Heart left ventricle (tissue), 16 donors: ENCODE results near the gene NUP188. TPM values are rescaled to one million over a fixed set of nuclear protein-coding genes. Genes with fewer than 3 reads are reported as not detected.
"Not testable (repeated sequence)": the region's sequence is repeated elsewhere in the genome, so short reads cannot be mapped to it uniquely, and the experiment has no call there.

Experiments used
- ATAC-seq, 4 donors: fragments of 200-7000 bp; cut with Tn5 transposase; one replicate each; pipeline ENCODE4 v1.9.1; 2020 to 2022; ENCODE audit warnings: moderate library complexity in 4 of 4, mild to moderate bottlenecking in 3 of 4, moderate number of reproducible peaks in 1 of 4
- DNase-seq, 5 donors: peaks; one replicate each; pipeline ENCODE4 v3.0.0-alpha.2; 2020
- H3K27ac ChIP-seq, 12 donors: fragments of 200-600 bp; sonication (generic) in 4 of 12; one replicate each; pipeline versions ENCODE4 v1.5.0 to v1.8.0; 2016 to 2022; ENCODE audit warnings: mild to moderate bottlenecking in 2 of 12
- H3K27me3 ChIP-seq, 9 donors: fragments of 200-600 bp; sonication (generic) in 2 of 9; one replicate each; pipeline versions ENCODE4 v1.5.1 to v1.8.0; 2016 to 2022; ENCODE audit warnings: mild to moderate bottlenecking in 3 of 9
- H3K36me3 ChIP-seq, 9 donors: fragments of 200-600 bp; sonication (generic) in 2 of 9; one replicate each; pipeline versions ENCODE4 v1.5.0 to v1.8.0; 2018 to 2022; ENCODE audit warnings: mild to moderate bottlenecking in 2 of 9
- H3K4me1 ChIP-seq, 12 donors: fragments of 200-600 bp; sonication (generic) in 4 of 12; one replicate each; pipeline versions ENCODE4 v1.5.0 to v1.8.0; 2016 to 2022; ENCODE audit warnings: mild to moderate bottlenecking in 3 of 12
- H3K4me3 ChIP-seq, 12 donors: fragments of 200-600 bp; sonication (generic) in 4 of 12; one replicate each; pipeline versions ENCODE4 v1.5.0 to v1.8.0; 2017 to 2022; ENCODE audit warnings: mild to moderate bottlenecking in 9 of 12, moderate library complexity in 4 of 12
- H3K9me3 ChIP-seq, 12 donors: fragments of 200-600 bp; sonication (generic) in 4 of 12; one replicate each; pipeline versions ENCODE4 v1.5.0 to v1.8.0; 2016 to 2022; ENCODE audit warnings: mild to moderate bottlenecking in 1 of 12
- CTCF ChIP-seq, 12 donors: fragments of 200-600 bp; sonication (generic) in 4 of 12; IDR thresholded peaks; one replicate each; pipeline versions ENCODE4 v1.5.0 to v1.8.0; 2018 to 2022; ENCODE audit warnings: antibody characterized with exemption in 12 of 12, mild to moderate bottlenecking in 5 of 12
- POLR2A ChIP-seq, 2 donors: fragments of 450-650 bp; IDR thresholded peaks; one replicate each; pipeline ENCODE4 v1.6.1; 2017; ENCODE audit warnings: antibody characterized with exemption in 2 of 2, mild to moderate bottlenecking in 2 of 2, moderate library complexity in 2 of 2
- WGBS, 4 donors: extraction: QIAGEN DNeasy Blood & Tissue Kit in 2 of 4; methylation state at CpG; one replicate each; pipeline versions ENCODE4 v1.1.5 to v1.1.7; 2013 to 2018; 5-methylcytosine and 5-hydroxymethylcytosine counted together
- intact Hi-C, 10 donors: fragments of 100-400 bp; cut with DNase I; formaldehyde crosslinking; loops; one replicate each; pipeline versions ENCODE4 v1.11.1 to v1.14.2; 2022
- polyA plus RNA-seq, 2 donors: library from polyadenylated mRNA; stranded (reverse); fragments of 200-250 nt; gene quantifications; one replicate each; pipeline ENCODE4 v1.2.3, GENCODE V29; 2013
- total RNA-seq, 9 donors: library from RNA; depleted of rRNA in 2 of 9; stranded (reverse); fragments of >200 nt in 2 of 9; fragmentation: NEBNext Ultra II Directional in 3 of 9; extraction: Animal tissue kit (Norgen Biotek cat#: 25700) in 3 of 9; gene quantifications; one replicate each; pipeline versions ENCODE4 v1.1.0 to v1.2.4, GENCODE V29; 2016 to 2023
- donor health status: ischemic (EF 13 %, LVEDD 7.1; RV severe dilation, severe dysfunction).
- donor health status: healthy with polysubstance abuse.
- donor health status: DM: no; HTN: yes; CAD: no.
- donor health status: DM: no; HTN: no; CAD: no.
- donor health status: ischemic (EF 25% LVEDD 6.9; RV normal size, moderate dysfunction).
- donor health status: ischemic (EF 25% LVEDD 5.7; RV mildly dilated, moderate dysfunction).
- donor health status: healthy.
- donor health status: DM: yes; HTN: yes; CAD: no.
- donor health status: ischemic (EF 35%, LVEDD 5.7; RV mildly dilated, moderate dysfunction).
- donor health status: nonischemic (EF 11% LVEDD 7.7; RV severe dilation, severe dysfunction).
- donor health status: DM: yes; HTN: yes; CAD: no.
- donor health status: PGD.
- donor health status: ischemic (EF 29% LVEDD 5.4; RV normal size, mild dysfunction).
- donor health status: nonischemic (EF 23%, LVEDD 6.1; RV moderate dilation, normal function).

The NUP188 gene
- total and polyA plus RNA-seq, 11 donors, result 10.6 to 35.1 (median 22.6) TPM

GRCh38 chr9:128999581-129000206 lies 52.2 kb downstream of the NUP188 start:
- Histone ChIP-seq H3K4me3 (no peak overlapping the region), H3K27me3 (no peaks in the 10 kb centered on the region), H3K9me3 (no peaks in the 10 kb centered on the region), H3K4me1 (peaks cover 0 to 4% (median 0%) of the 10 kb centered on the region in 12 donors), H3K36me3 (peaks cover 0 to 96% (median 93%) of the 10 kb centered on the region in 9 donors), H3K27ac (no peak overlapping the region)
- 83 to 94% (median 88%) methylated on average over 10 to 13 of the region's 13 CpGs for WGBS, 4 donors
- DNase-seq (peak in 1 of 5 donors; percentile 33), ATAC-seq (no peak)
- intact Hi-C loops, result loop anchor here in 3 of 10 donors (10.0 kb wide), 1 partner anchor 145 kb away; no protein-coding TSS in a partner anchor
- TF ChIP-seq POLR2A (IDR thresholded peaks at IDR 0.05) (no peak), CTCF (IDR thresholded peaks at IDR 0.05) (no peak)

DNA sequence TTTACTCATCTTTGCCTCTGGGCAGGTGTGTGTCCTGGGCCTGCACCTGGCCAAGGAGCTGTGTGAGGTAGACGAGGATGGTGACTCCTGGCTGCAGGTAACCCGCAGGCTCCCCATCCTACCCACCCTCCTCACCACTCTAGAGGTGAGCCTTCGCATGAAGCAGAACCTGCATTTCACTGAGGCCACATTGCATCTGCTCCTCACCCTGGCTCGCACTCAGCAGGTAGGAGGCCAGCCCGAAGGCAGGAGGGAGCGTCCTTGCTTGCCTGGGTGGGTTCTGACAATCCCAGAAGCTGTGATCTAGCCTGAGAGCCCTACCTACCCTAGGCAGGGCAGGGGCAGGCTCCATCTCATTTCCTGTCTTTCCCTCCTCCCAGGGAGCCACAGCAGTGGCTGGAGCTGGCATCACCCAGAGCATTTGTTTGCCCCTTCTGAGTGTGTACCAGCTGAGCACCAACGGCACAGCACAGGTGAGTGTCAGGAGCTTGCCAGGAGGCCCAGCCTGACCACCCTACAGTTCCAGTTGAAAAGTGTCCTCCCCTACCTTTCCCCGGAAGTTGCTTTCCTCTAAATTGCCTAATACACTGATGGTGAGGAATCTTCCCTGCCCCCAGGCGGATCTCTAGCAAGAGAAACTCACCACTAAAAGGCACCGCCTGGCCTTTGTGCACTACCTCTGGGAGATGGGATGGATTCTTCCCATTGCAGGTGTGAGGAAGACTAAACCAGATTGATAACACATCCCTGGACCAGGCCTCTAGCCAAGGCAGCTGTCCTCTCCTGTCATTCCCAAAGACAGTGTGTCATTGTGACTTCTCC lies 54.2 kb downstream of the NUP188 start:
- DNase-seq, result peak in 1 of 5 donors; percentile 41
- no peak overlapping the region for H3K4me3 ChIP-seq
- H3K27ac ChIP-seq, result no peak overlapping the region
- TF ChIP-seq CTCF (IDR thresholded peaks at IDR 0.05) (no peak), POLR2A (IDR thresholded peaks at IDR 0.05) (no peak)
- peaks cover 0 to 8% (median 6%) of the 10 kb centered on the region in 12 donors for H3K4me1 ChIP-seq
- H3K36me3 ChIP-seq, result peaks cover 0 to 96% (median 90%) of the 10 kb centered on the region in 9 donors
- WGBS, 4 donors, result 96 to 98% (median 97%) methylated on average over 8 to 10 of the region's 10 CpGs
- no peaks in the 10 kb centered on the region for H3K27me3 ChIP-seq
- intact Hi-C loops, result loop anchor here in 3 of 10 donors (10.0 kb wide), 1 partner anchor 147 kb away; no protein-coding TSS in a partner anchor
- no peaks in the 10 kb centered on the region for H3K9me3 ChIP-seq
- no peak for ATAC-seq

GRCh38 chr9:129002992-129003391 lies 55.5 kb downstream of the NUP188 start:
- H3K27me3 ChIP-seq, result no peaks in the 10 kb centered on the region
- H3K36me3 ChIP-seq, result peaks cover 0 to 95% (median 83%) of the 10 kb centered on the region in 9 donors
- no peak overlapping the region for H3K27ac ChIP-seq
- H3K4me3 ChIP-seq, result no peak overlapping the region
- TF ChIP-seq POLR2A (IDR thresholded peaks at IDR 0.05) (no peak), CTCF (IDR thresholded peaks at IDR 0.05) (no peak)
- intact Hi-C loops, result loop anchor here in 3 of 10 donors (10.0 kb wide), 1 partner anchor 148 kb away; no protein-coding TSS in a partner anchor
- 95 to 96% (median 96%) methylated on average over 9 of the region's 9 CpGs for WGBS, 4 donors
- DNase-seq (peak in 1 of 5 donors; percentile 38), ATAC-seq (no peak)
- peaks cover 0 to 19% (median 12%) of the 10 kb centered on the region in 12 donors for H3K4me1 ChIP-seq
- no peaks in the 10 kb centered on the region for H3K9me3 ChIP-seq

DNA sequence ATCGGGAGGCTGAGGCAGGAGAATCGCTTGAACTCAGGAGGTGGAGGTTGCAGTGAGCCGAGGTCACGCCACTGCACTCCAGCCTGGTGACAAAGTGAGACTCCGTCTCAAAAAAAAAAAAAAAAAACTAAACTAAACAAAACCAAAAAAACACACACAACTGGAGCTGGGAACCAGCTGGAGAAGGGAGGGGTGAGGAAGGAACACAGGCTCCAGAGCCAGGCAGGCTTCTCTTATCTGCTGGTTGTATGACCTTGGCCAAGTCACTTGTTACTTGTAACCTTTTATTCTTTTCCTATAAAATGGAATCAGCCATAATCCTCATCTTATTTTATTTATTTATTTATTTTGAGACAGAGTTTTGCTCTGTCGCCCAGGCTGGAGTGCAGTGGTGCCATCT lies 56.7 kb downstream of the NUP188 start:
- DNase-seq, result peak in 1 of 5 donors; percentile 19
- intact Hi-C loops, result loop anchor here in 3 of 10 donors (10.0 kb wide), 1 partner anchor 149 kb away; no protein-coding TSS in a partner anchor
- Histone ChIP-seq H3K36me3 (peaks cover 0 to 95% (median 81%) of the 10 kb centered on the region in 9 donors), H3K4me1 (peaks cover 0 to 22% (median 12%) of the 10 kb centered on the region in 12 donors)
- H3K9me3 ChIP-seq, ATAC-seq, H3K4me3 ChIP-seq, H3K27ac ChIP-seq, H3K27me3 ChIP-seq: not testable (repeated sequence)
- WGBS, 4 donors, result 91 to 97% (median 94%) methylated on average over 6 of the region's 6 CpGs
